Measurements from ENCODE around the gene ACO1.

Gene ACO1

GRCh38 chr9:32382565-32383320 lies 1.7 kb upstream of the ACO1 start:
- DNase-seq (ENCODE audit: low spot score) = no peak

- DNase-seq (ENCODE audit: low spot score) = no peak
Measured at GRCh38 chr9:32384002-32384363, 460 bp upstream of the ACO1 start.

- DNase-seq (ENCODE audit: low spot score) = no peak
Measured at GRCh38 chr9:32385152-32385884, 875 bp downstream of the ACO1 start.

GRCh38 chr9:32385885-32386283 lies 1.4 kb downstream of the ACO1 start:
- DNase-seq (ENCODE audit: low spot score) = no peak

GRCh38 chr9:32387256-32387655 lies 2.8 kb downstream of the ACO1 start:
- DNase-seq (ENCODE audit: low spot score) = no peak

GRCh38 chr9:32389365-32389764 lies 4.9 kb downstream of the ACO1 start:
- no peak for DNase-seq (ENCODE audit: low spot score)

GRCh38 chr9:32393911-32394310 lies 9.5 kb downstream of the ACO1 start:
- DNase-seq (ENCODE audit: low spot score) = no peak

- DNase-seq (ENCODE audit: low spot score) = no peak
Measured at GRCh38 chr9:32394381-32395049, 10.1 kb downstream of the ACO1 start.

GRCh38 chr9:32395510-32396216 lies 11.2 kb downstream of the ACO1 start:
- DNase-seq (ENCODE audit: low spot score) = no peak

GRCh38 chr9:32398207-32398606 lies 13.8 kb downstream of the ACO1 start:
- DNase-seq (ENCODE audit: low spot score) = peak; percentile 31

- no peak for DNase-seq (ENCODE audit: low spot score)
Measured at GRCh38 chr9:32399110-32399815, 14.8 kb downstream of the ACO1 start.

- no peak for DNase-seq (ENCODE audit: low spot score)
Measured at GRCh38 chr9:32401488-32401887, 17.0 kb downstream of the ACO1 start.

- no peak for DNase-seq (ENCODE audit: low spot score)
Measured at GRCh38 chr9:32403567-32404260, 19.3 kb downstream of the ACO1 start.

- no peak for DNase-seq (ENCODE audit: low spot score)
Measured at GRCh38 chr9:32404402-32404801, 20.0 kb downstream of the ACO1 start.

- no peak for DNase-seq (ENCODE audit: low spot score)
Measured at GRCh38 chr9:32404856-32405255, 20.4 kb downstream of the ACO1 start.

GRCh38 chr9:32405506-32405905 lies 21.1 kb downstream of the ACO1 start:
- no peak for DNase-seq (ENCODE audit: low spot score)

GRCh38 chr9:32406046-32406445 lies 21.6 kb downstream of the ACO1 start:
- no peak for DNase-seq (ENCODE audit: low spot score)

- DNase-seq (ENCODE audit: low spot score) = no peak
Measured at GRCh38 chr9:32411753-32412152, 27.3 kb downstream of the ACO1 start.

GRCh38 chr9:32412440-32412839 lies 28.0 kb downstream of the ACO1 start:
- DNase-seq (ENCODE audit: low spot score) = no peak

- no peak for DNase-seq (ENCODE audit: low spot score)
Measured at GRCh38 chr9:32413424-32413823, 29.0 kb downstream of the ACO1 start.

- DNase-seq (ENCODE audit: low spot score) = no peak
Measured at GRCh38 chr9:32414856-32415255, 30.4 kb downstream of the ACO1 start.

All from globus pallidus (tissue), 1 donor.